ENCODE data around the gene TSPAN18.

TSPAN18 gene

DNA sequence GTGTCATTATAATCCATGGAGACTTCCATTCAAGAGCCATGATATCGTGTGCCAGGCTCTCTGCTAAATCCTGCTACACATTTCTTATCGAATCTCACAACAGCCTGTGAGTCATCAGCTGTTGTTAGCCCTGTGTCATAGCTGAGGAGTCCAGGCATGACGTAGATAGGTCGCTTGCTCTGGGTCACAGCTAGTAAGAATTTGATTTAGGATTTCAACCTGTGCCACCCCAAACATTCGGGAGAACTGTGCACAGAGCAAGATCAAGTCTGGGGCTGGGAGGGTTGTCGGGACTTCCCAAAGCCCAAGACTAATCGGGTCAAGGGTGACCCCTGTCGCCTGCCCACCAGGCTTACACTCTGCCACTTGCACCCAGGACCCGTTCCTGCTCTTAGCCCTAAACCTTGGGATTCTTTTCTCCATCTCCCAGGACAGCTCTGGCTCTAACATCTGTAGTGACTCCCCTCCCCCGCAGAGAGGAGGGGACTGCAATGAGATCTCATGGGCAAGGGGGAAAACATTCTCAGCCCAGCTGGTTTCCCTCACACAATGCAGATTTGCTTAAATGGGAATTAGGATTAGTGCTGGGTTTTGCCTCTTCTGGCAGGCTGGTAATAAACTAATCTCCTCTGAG lies 34.3 kb downstream of the TSPAN18 start:
- no peak for DNase-seq

DNA sequence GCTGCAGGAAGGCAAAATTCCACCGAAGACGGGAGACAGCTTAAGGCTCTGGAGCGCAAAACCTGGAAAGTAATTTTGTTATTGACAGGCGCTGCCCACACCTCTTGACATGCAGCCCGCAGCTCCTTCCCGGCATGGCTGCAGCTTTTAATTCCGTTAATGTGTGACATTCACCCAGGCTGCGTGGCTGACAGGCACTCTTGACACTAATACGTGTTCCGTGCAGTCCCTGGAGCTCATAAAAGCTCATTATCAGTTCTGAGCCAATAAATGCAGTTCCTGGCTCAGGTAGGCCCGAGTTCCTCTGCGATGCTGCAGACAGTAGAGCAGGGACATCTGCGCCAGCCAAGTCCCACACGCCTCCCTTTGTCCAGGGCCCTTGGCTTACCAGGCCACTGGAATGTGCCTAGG lies 34.8 kb downstream of the TSPAN18 start:
- no peak for DNase-seq

DNA sequence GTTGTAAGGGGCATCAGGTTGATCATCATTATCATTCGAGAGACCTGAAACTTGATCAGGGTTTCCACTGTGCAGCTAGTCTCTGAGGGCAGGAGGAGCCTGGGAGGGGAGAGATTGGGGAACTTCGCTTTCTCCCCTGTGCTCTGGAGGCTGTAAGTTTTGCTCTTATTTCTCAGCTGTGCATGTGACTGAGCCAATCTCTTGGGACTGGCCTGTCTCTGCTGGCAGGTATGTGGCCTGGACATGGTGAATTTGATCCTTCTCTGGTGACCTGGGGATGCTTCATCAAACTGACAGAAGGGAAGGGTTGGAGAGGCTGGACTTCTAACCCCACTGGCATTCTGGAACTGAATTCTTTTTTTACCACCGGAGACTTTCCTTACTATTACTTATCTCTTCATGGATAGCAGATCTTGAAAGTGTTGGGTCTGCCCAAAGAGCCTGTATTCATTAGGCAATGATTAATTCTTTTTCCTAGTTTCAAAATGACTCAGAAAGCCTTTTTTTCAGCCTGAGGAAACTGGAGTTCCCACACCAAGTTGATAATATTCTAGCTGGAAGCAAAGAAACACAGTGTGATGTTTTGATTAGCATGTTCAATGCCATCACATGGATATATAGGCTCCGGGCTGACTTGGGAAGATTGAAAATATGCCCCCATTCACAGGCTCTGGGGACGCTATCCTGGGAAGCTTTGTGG lies 36.5 kb downstream of the TSPAN18 start:
- no peak for DNase-seq

DNA sequence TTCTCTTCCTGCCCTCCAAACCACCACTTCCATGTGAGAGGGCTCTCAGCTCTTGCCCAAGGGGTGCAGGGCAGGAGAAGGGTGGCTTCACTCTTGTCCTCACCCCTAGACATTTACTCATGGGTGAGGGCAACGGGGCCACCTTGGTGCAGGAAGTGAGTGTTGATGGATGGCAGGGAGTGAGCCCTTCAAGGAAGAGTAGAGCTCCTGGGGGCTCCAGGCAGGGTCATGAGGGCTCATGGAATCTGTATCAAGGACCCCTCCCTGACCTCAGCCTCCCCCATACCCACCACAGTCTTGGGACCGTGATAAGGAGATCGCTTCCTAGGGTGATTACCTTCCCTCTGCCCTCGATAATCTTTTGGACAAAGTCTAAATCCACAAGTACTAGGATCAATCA lies 37.8 kb downstream of the TSPAN18 start:
- DNase-seq = no peak

DNA sequence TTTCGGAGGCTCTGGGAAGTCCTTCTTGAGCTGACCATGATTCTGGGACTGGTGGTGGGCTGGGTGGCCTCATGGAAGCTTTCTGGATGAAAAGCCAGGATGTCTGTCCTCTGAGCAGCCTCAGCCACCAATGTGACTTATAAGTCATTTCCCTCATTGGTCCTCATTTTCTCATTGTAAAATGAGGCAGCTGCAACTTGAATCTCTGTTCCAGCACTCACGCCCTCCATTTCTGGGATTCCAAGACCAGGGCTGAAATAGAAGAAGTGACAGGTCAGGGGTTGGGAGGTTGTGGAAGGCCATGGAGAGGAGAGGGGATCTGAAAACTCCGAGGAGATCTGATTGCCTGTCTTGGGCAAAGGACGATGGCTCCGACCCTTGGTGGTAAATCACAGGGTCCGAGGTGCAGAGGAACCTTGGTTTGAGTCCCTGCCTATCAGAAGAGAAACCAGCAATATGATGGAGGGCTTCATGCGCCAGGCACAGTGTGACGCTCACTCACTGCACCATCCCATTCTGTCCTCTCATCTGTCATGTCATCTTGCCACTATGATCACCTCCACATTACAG lies 38.3 kb downstream of the TSPAN18 start:
- no peak for DNase-seq

DNA sequence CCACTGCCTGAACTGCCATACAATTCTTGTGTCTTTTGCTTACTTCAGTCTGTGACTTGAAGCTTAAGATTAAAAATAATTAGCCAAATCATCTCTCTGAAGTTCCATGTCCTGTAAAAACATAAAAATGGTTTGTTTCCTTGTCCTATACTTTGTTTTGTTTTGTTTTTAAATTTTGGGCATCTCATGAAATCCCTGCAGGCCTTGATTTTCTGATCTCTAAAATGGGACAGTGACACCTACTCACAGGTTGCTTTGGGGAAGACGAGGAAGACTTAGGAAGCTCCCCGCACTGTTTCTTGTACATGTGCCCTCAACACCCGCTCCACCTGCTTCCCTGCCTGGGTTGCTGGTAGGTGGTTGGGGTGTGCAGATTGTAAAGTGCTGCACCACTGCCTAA lies 38.9 kb downstream of the TSPAN18 start:
- no peak for DNase-seq

DNA sequence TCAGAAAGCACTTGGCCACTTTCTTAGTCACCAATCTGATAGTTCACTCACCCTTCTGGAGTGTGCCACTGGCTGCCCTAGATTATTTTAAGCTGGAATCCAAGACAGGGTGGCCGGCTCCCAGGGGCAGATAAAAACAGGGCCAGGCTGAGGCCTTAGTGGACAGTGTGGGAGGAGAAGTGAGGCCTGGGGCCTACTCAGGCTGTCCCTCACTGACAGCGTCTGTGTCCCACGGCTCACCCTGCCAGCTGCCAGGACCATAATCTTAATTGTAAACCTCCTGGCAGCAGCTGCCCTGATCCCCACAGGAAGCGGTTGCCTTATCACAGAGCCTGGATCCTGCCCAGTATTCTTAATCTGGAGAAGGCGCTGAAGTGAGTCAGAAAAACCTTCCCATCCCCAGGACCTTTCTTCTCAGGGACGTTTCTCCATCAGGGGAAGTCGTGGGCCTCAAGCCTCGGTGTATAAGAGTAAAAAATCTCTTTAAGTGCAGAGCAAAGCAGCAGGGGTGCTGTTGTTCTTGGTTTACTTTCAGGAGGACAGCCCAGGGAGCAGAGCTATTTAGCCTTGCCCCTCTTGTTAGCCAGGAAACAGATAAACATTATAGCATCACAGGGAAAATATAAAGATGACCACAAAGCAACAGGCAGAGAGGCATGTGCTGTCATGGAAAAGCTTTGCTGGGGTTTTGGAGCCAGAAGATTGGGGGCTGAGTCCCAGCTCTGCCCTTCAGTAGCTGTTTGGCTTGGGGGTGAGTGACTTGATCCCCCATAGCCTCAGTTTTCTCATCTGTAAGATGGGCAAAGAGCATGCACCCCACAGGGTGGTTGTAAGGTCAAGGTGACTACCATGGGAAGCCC lies 39.6 kb downstream of the TSPAN18 start:
- DNase-seq = peak; percentile 48

DNA sequence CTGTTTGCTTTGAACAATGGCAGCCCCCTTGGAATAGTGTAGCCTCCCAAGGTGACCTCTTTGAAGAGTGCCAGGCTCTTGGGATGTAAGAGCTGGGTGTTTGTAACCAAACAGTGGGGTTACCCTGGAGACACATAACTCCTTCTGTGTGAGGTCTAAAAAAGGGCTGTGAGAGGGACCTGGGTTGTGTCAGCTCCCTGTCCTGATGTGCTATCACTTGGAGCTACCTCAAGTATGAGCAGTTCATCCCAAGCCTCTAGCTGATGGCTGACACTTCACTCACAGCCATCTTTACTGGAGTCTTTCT lies 40.2 kb downstream of the TSPAN18 start:
- no peak for DNase-seq

DNA sequence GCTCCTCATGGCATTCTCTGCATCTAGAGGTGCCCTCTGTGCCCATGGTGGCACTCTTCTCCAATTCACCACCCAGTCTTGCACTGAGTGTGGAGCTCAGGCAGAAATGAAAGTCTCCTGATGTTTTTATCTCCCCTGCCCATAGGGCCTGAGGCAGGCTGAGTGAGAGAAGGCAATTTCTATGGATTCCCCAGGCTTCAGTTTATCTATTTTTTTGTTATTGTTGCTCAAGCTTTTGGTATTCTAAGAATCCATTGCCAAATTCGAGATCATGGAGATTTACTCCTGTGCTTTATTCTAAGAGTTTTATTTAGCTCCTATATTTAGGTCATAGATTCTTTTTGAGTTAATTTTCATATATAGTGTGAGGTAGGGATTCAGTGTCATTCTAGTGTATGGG lies 40.7 kb downstream of the TSPAN18 start:
- DNase-seq = no peak

DNA sequence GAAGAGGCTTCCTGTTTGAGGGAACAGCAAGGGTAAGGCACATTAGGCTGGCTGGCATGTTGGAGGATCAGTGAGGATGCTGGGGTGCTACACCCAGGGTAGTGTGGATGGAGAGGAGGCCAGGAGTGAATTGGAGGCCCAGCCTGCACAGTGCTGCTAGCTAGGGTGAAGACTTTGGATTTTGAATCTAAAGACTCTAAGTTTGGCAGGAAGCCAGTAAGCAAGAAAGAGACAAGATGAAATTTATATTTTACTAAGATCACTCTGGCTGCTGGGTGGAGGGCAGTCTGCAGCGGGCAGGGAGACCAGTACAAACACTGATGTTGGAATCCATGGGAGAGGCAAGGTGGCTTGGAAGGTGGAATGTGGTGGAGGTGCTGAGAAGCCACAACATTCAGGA lies 43.6 kb downstream of the TSPAN18 start:
- DNase-seq = no peak

DNA sequence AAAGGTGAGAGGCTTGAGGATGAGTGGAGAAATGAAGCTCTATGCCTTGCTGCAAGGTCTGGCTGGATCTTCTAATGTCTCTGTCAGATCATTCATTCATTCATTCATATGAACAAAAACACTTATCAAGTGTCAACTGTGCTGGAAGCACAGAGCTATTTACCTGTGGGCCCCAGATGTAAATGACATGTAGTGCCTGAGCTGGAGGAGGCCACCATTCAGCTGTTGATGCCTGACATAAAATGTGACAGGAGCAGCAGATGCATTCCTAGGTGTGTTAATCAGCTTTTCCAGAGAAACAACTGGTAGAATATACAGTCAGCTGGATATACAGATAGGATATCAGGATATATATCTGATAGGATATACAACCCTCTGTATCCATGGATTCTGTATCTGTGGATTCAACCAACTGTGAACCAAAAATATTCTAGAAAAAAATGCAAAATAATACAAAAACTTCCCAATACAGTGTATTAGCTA lies 44.5 kb downstream of the TSPAN18 start:
- DNase-seq = no peak

DNA sequence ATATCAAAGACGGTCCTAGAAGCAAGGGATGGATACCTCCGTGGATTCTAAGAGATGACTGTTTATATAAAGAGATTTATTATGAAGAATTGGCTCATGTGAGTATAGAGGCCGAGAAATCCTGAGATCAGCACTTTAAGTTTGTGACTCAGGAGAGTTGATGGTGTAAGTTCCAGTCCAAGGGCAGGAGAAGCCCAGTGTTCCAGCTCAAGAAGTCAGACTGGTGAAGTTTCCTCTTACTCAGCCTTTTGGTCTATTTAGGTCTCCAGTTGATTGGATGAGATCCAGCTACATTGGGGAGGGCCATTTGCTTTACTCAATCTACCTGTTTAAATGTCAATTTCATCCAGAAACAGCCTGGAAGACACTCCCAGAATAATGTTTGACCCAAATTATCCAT lies 45.1 kb downstream of the TSPAN18 start:
- DNase-seq = no peak

DNA sequence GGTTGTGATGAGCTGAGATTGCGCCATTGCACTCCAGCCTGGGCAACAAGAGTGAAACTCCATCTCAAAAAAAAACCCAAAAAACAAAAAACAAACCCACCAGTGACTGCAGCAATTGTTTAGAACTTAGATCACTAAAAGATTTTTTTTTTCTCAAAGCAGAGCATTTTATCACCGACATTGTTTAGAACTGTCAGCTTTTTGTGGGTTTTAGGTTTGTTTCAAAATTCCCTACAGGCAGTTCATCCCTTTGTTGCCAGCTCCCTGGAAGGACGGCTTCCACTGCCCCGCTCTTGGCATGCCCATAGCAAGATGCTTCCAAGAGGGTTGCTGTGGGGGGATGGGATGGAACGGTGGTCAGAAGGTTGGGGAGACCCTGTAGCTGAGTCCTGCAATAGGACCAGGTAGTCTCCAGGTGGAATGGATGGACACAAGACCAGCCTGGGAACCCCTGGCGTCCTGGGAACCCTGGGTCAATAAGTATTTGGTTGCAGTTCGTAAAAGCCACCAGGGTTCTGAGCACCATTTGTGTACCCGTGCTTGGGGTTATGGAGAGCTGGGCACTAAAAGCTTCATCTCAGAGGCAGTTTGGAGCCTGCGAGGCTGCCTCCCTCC lies 46.7 kb downstream of the TSPAN18 start:
- DNase-seq = no peak

DNA sequence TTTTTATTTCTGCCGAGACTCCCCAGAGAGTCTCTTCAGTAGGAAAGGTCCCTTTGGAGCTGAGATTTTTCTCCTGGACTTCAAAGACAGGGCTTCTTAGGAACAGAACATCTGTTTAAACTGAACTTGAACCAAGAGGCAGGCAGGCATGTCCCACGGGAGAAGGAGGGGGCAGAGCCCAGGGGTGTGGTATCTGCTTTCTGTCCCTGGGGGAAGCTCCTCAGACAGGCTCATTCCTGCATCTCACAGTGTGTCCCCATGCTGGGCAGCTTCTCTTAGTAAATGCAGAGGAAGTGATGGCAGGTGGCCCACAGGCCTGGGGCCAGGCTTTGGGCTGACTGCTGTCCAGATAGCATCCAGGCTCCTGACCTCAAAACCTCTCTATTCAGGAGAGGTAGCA lies 47.3 kb downstream of the TSPAN18 start:
- no peak for DNase-seq

DNA sequence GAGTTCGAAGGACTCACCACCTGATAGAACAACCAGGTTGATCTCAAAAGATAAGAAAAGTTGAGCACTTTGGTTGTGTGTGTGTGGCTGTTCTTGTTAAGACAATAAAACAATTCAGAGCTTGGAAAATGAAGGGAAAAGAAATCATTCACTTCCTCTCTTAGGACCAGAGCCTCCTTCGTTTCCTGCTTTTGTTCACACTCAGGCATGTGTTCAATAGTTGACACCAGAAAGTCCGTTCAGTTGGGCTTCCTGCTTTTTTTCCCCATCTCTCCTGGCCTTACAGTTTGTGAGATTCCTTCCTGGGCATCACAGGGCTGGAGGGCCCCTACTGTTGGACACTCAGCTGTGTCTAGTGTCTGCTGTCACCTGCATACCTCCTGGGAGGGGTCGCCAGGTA lies 48.0 kb downstream of the TSPAN18 start:
- DNase-seq = no peak

DNA sequence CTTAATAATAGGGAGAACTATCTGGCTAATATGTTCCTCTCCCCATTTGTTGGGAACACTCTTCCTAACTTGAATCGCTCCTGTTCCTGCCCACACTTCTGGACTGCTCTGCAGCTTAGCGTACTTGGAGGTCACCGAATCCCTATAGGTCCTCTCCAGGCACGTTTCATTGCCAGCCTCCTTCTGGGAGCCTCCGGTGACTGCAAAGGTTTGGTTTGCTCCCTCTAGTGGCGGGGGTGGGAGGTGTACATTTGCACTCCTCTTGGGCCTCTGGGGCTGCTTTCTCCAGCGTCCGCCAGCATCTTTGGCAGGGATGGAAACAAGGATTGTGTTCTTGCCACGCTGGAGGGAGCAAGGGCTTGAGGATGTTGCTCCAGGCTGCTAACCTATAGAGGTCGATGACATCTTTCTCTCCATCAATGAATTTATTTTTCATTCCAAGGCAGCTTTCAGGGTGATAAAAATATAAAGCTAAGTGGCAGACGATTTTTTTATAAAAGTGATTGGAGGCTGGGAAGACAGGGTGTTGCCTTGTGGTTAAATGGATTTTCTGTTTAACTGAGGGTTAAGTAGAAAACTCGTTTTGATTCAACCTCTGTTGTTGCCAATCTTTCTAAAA lies 48.7 kb downstream of the TSPAN18 start:
- no peak for DNase-seq

DNA sequence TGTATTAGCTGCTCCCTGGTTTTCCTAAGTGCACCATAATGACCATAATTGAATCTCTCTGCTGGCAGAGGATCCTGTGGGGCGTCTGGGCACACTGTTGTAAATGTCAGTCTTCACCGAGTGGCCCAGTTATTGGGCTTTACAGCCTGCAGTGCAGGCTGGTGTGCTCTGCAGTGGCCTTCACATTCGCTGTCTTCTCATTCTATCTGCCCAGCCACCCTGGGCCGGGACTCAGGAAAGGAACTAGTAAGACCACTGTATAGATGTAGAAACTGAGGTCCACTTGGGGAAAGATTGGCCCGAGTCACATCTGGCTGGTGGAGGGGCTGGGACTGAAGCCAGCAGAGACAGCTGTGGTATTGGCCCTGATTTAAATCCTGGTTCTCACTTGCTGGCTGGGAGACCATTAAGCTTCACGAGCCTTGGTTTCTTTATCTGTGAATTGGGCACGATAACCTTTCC lies 49.3 kb downstream of the TSPAN18 start:
- no peak for DNase-seq

DNA sequence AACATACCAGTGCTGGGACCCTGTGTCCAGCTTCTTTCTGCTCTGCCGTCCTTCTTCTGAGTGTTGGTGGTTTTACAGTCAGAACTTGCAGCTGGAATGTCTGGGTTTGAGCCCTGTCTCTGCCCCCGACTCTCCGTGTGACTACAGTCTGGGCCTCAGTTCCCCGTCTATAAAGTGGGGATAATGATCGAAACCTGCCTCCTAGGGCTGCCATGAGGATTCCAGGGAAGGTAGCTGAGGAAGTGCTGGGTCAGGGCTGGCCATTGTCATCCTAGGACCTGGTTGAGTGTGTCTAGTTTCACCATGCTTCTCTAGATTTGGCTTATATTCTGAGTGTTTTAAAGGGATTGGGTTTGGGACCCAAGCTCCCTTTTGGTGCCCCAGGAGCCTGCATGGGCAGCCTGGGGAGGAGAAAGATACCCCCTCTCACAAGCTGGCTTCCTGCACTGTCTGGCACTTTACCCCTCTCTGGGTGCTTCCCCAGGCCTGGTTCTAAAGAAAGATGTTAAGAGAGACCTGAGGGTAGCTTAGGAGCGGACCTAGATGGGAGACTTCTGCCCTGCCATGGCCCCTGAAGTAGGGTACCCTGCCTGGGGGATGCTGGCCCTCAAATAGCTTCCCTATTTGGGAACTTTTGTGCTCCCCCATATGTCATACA lies 49.9 kb downstream of the TSPAN18 start:
- no peak for DNase-seq

DNA sequence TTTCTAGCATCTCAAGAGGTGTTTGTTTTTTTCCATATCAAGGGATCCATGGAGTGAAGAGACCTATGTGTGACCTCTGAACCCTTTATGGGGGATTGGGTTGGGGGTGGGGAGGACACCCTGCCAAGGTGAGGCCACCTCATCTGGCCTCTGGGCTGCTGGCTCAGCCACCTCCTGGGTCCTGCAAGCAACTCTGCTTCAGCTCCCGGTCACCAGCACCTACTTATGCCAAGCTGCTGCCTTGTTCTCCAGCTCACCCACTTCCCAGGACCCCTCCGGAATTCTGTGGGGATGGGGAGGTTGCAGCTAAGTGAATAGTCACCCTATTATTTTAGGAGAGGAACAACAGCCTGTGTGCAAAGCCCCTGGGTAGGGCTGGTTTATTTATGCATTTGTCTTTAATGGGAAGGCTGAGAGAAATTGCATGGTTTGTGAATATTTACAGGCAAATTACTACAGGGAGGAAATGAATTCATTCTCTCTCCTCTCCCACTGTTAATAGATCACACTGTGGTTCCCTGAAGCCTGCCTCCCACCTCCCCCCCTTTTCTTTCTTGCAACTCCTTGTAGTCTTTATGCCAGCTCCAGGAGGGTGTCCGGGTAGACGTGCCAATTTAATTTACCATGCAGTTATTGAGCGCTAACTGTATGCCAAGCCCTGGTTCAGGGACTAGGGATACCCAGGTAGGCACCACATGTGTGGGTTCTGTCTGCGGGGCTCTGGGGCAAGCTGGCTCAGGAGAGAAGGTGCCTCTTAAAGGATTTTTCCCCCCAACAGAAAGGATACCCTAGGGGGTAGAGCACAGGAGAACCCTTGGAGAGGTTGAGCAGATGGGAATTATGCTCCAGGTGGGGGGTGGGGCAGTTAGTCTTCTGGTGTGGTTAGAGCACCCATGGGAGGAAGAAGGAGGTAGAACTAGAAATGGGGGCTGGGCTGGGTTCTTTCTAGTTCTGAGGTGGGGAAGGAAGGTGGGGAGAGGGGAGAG lies 50.7 kb downstream of the TSPAN18 start:
- peak; percentile 15 for DNase-seq

DNA sequence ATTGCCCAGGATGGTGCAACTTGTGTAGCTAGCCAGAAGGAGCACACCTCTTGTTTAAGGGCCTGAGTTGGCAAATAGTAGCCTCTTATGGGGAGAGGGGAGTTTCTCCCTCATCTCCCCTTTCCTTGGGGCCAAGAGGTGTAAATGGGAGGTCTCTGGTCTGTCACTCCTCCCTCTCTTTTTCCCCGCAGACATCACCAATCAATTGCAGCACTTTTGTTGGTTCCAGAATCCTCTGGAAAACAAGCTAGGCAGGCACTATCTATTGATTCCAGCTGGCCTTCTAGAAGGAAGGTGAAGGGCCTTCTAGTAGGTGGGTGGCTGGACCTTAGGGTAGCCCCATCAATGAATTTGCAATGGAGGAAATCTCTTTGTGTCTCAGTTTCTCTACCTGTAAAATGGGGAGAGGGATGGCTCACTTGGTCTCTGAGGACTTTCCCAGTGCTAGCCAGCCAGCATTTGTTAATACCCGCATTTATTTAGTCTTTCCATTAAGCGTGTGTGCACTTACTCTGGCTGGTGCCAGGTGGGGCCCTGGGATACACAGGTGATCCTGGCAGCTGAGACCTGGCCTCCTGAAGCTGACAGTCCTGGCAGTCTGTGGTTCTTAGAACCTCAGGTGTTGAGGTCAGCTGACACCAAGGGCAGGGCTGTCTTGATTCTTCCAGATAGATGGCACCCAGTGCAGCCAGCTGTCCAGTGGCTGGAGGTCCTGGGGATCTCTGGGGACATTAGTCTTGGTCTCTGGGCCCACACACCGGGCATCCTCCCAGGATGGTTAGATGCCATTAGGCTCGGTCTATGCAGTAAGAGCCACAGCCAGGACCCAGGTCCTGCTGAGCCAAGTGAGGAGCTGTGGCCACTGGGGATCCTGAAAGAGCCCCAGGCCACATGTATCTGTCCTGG lies 51.7 kb downstream of the TSPAN18 start:
- DNase-seq = peak; percentile 7

All from femur (tissue), 1 donor.